ENCODE results near the gene MARCHF4. TPM values are rescaled to one million over a fixed set of nuclear protein-coding genes. Genes with fewer than 3 reads are reported as not detected.
A peak's percentile ranks its signal among the peaks of the same experiment; 100 is the strongest.

Gene MARCHF4
- total and polyA plus RNA-seq, 2 of the 4 experiments (the other 2 are of a cell fraction), result 2.3 to 12.0 TPM

DNA sequence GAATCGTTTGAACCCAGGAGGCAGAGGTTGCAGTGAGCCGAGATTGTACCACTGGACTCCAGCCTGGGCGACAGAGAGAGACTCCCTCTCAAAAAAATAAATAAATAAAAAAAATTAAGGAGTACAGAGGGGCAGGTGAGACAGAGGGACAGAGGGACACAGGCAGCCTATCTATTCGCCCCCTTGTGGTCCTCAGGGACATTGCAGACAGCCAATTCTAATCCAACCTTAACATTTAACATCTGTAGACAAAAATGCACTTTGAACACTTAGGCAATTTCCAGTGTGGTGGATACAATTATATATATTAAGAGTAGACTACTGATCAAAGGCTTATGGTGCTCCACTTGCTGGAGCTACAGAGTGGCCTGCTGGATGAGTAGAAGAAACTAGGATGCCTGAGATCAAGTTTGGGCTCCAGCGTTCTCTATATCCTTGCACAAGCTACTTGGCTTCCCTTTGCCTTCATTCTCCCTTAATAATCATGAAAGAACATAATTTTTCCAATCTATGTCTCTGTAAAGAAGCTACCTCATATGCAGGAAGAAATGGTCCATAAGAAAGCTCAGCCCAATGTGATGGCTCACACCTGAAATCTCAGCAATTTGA, 31.8 kb upstream of the MARCHF4 start:
- Histone ChIP-seq H2BK120ac (ENCODE audit: low read depth, low read length) (no peak overlapping the region), H2BK15ac (ENCODE audit: low read depth, low read length) (0 out of 3 replicates have a peak overlapping the region, but pooled peaks have one; percentile 47), H2AFZ (replicated peaks; ENCODE audit: low read length, poor library complexity) (no peak overlapping the region), H2AK5ac (ENCODE audit: low read depth, low read length) (no peak overlapping the region), H3K27me3 (ENCODE audit: control insufficient read depth, insufficient read depth, low read length) (no peaks in the 10 kb centered on the region; the same call in 1 of the 2 replicates), H3K27ac (ENCODE audit: insufficient read depth, low read length) (no peak overlapping the region), H3K23ac (ENCODE audit: low read depth, low read length) (no peak overlapping the region), H3K4ac (ENCODE audit: low read depth, low read length) (0 out of 2 replicates have a peak overlapping the region, but pooled peaks have one; percentile 0), H3K9me3 (ENCODE audit: control insufficient read depth, insufficient read depth, low read length) (no peaks in the 10 kb centered on the region), H2BK20ac (ENCODE audit: low read depth, low read length) (no peak overlapping the region), H3K18ac (ENCODE audit: low read depth, low read length) (no peak overlapping the region), H3K14ac (replicated peaks; ENCODE audit: low read depth, low read length) (no peak overlapping the region), H2AK9ac (replicated peaks; ENCODE audit: low read depth, low read length, poor library complexity) (no peak overlapping the region), H3K9me1 (ENCODE audit: insufficient read depth, low read length) (no peaks in the 10 kb centered on the region; the same call in 1 of the 2 replicates), H3K79me1 (ENCODE audit: low read depth in 1 of 2, low read length in 2 of 2) (no peaks in the 10 kb centered on the region), H3K4me3 (ENCODE audit: insufficient read depth, low read depth, low read length) (no peak overlapping the region), H3K56ac (ENCODE audit: extremely low read depth, insufficient read depth, low read length) (no peak overlapping the region), H3K36me3 (ENCODE audit: control insufficient read depth, insufficient read depth, low read length) (no peaks in the 10 kb centered on the region), H4K8ac (ENCODE audit: low read depth in 2 of 2, low read length in 2 of 2) (no peak overlapping the region), H4K20me1 (ENCODE audit: insufficient read depth, low read length) (no peaks in the 10 kb centered on the region), H3K4me1 (ENCODE audit: control insufficient read depth, insufficient read depth, low read length) (no peaks in the 10 kb centered on the region), H3K9ac (ENCODE audit: low read depth, low read length) (no peak overlapping the region), H4K91ac (ENCODE audit: insufficient read depth, low read depth, low read length) (no peak overlapping the region), H4K5ac (ENCODE audit: low read depth, low read length) (no peak overlapping the region), H3K4me2 (ENCODE audit: low read depth, low read length) (no peak overlapping the region), H2BK5ac (ENCODE audit: low read depth, low read length, poor library complexity, severe bottlenecking) (no peak overlapping the region)
- no TSS peak for BruUV-seq (replicated peaks)
- DNase-seq (peak; percentile 37), ATAC-seq (ENCODE audit: low read depth) (peak; percentile 91)
- POLR2A ChIA-PET (ENCODE audit: unreplicated experiment), result no interaction called here
- intact Hi-C loops (cut with micrococcal nuclease) (loop anchor here (2.0 to 5.0 kb wide), 3 partner anchors 77 to 293 kb away; no protein-coding TSS in a partner anchor), in situ Hi-C loops (cut with MboI; ENCODE audit: low sequenced_read_pairs) (loop anchor here (25.0 kb wide), 1 partner anchor 192 kb away; no protein-coding TSS in a partner anchor), dilution Hi-C loops (cut with HindIII; ENCODE audit: low sequenced_read_pairs, unreplicated experiment) (no loop called here)
- CTCF ChIA-PET, result interaction anchor here (0.6 to 1.6 kb wide), 8 partner anchors 9 to 187 kb away, joined by 3 to 7 read pairs (median 3); no protein-coding TSS in a partner anchor
- WGBS, 2 experiments (ENCODE audit: extremely low coverage in 2 of 2, insufficient read length in 1 of 2), result no CpG with 5 or more reads among the region's 5 CpGs
- no peak for TF ChIP-seq CEBPB (IDR thresholded peaks at IDR 0.05; ENCODE audit: low read depth, low read length)
- TF ChIP-seq SMC3 (IDR thresholded peaks at IDR 0.05; ENCODE audit: low read depth, low read length), result peak; percentile 92
- no peak for TF ChIP-seq MAZ (IDR thresholded peaks at IDR 0.05; ENCODE audit: borderline replicate concordance, low read depth, low read length)
- no peak for TF ChIP-seq BHLHE40 (IDR thresholded peaks at IDR 0.05; ENCODE audit: low read depth, low read length)
- no peak for TF ChIP-seq ELK1 (IDR thresholded peaks at IDR 0.05; ENCODE audit: borderline replicate concordance, low read depth, low read length)
- no peak for TF ChIP-seq NFE2L2 (IDR thresholded peaks at IDR 0.05; ENCODE audit: low read depth, low read length)
- TF ChIP-seq FOS (IDR thresholded peaks at IDR 0.05; ENCODE audit: low read depth, low read length), result no peak
- TF ChIP-seq RAD21 (IDR thresholded peaks at IDR 0.05; ENCODE audit: low read length), result peak; percentile 82
- TF ChIP-seq RCOR1 (IDR thresholded peaks at IDR 0.05; ENCODE audit: insufficient replicate concordance, low read length), result no peak
- no peak for TF ChIP-seq MXI1 (IDR thresholded peaks at IDR 0.05; ENCODE audit: borderline replicate concordance, low read depth, low read length)
- no peak for TF ChIP-seq RFX5 (IDR thresholded peaks at IDR 0.05; ENCODE audit: low read depth, low read length)
- TF ChIP-seq, protein P1, sequence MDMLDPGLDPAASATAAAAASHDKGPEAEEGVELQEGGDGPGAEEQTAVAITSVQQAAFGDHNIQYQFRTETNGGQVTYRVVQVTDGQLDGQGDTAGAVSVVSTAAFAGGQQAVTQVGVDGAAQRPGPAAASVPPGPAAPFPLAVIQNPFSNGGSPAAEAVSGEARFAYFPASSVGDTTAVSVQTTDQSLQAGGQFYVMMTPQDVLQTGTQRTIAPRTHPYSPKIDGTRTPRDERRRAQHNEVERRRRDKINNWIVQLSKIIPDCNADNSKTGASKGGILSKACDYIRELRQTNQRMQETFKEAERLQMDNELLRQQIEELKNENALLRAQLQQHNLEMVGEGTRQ (IDR thresholded peaks at IDR 0.05; ENCODE audit: low read depth, low read length), result no peak
- TF ChIP-seq MAFK (IDR thresholded peaks at IDR 0.05; ENCODE audit: low read depth, low read length), result no peak
- TF ChIP-seq POLR2A (IDR thresholded peaks at IDR 0.05; ENCODE audit: low read depth, low read length), result no peak
- peak; percentile 76 for TF ChIP-seq CTCF (conservative IDR thresholded peaks at IDR 0.05; ENCODE audit: low read depth, low read length)

All from IMR-90 (cell line).